Testis (tissue), 2 donors: ENCODE results near the gene PI4K2A.

Experiments used
- CTCF ChIP-seq, 3 experiments: fragments of 450-650 bp in 2 of 3; fragments of 200-600 bp in 1 of 3; sonication (generic) in 1 of 3; IDR thresholded peaks; one replicate each; pipeline ENCODE4 v1.5.1; 2016 to 2019; ENCODE audit warnings: antibody characterized with exemption in 3 of 3, mild to moderate bottlenecking in 2 of 3, moderate library complexity in 1 of 3
- POLR2A ChIP-seq: fragments of 450-650 bp; IDR thresholded peaks from one replicate; pipeline ENCODE4 v1.6.1; 2017; ENCODE audit warnings: antibody characterized with exemption, mild to moderate bottlenecking, moderate library complexity

DNA sequence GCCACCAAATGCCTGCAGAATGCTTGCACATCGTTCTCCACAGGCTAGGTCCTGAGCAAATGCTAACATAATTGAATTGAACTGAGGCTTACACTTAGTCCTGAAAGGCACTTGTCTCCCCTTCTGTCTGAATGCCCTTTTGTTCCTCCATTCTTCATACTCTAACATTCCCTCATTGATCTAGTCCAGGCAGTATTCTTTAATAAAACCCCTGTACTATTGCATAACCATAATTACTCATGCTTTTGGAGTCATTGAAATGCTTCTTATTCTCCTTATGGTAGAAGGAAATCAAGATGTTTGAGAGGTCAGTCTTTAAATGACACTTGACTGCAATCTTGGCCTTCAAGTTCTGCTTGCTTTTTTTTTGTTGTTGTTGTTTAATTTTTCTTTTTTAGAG lies 7.1 kb downstream of the PI4K2A start:
- TF ChIP-seq CTCF (IDR thresholded peaks at IDR 0.05) (no peak), POLR2A (no peak)
